Measurements from ENCODE around the gene BTBD17.

Gene BTBD17

DNA sequence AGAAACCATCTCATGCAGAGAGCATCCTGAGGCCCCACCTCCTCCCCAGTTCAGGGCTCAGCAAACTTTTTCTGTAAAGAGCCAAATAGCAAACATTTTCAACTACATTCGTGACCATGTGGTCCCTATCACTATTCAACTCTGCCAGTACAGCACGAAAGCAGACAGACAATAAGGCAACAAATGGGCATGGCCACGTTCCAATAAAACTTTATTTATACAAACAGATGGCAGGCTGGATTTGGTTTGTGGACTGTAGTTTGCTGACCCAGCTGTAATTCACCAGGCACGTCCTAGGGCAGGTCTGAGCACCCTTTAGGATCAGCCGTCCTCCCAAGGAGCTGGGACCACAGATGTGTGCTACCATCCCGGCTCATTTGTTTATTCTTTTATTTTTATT lies 43.1 kb upstream of the BTBD17 start:
- TF ChIP-seq, protein P1, sequence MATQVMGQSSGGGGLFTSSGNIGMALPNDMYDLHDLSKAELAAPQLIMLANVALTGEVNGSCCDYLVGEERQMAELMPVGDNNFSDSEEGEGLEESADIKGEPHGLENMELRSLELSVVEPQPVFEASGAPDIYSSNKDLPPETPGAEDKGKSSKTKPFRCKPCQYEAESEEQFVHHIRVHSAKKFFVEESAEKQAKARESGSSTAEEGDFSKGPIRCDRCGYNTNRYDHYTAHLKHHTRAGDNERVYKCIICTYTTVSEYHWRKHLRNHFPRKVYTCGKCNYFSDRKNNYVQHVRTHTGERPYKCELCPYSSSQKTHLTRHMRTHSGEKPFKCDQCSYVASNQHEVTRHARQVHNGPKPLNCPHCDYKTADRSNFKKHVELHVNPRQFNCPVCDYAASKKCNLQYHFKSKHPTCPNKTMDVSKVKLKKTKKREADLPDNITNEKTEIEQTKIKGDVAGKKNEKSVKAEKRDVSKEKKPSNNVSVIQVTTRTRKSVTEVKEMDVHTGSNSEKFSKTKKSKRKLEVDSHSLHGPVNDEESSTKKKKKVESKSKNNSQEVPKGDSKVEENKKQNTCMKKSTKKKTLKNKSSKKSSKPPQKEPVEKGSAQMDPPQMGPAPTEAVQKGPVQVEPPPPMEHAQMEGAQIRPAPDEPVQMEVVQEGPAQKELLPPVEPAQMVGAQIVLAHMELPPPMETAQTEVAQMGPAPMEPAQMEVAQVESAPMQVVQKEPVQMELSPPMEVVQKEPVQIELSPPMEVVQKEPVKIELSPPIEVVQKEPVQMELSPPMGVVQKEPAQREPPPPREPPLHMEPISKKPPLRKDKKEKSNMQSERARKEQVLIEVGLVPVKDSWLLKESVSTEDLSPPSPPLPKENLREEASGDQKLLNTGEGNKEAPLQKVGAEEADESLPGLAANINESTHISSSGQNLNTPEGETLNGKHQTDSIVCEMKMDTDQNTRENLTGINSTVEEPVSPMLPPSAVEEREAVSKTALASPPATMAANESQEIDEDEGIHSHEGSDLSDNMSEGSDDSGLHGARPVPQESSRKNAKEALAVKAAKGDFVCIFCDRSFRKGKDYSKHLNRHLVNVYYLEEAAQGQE (IDR thresholded peaks at IDR 0.05; ENCODE audit: insufficient read depth in 1 of 2, low read depth in 2 of 2, low read length in 2 of 2), result no peak
- TF ChIP-seq TAF1 (IDR thresholded peaks at IDR 0.05; ENCODE audit: borderline replicate concordance, insufficient read depth, low read length) (no peak), FOXP2 (optimal IDR thresholded peaks at IDR 0.05; ENCODE audit: borderline replicate concordance, extremely low read depth, extremely low read length, insufficient read depth) (no peak), POLR2AphosphoS5 (IDR thresholded peaks at IDR 0.05; ENCODE audit: low read depth, low read length) (no peak), SIN3A (IDR thresholded peaks at IDR 0.05; ENCODE audit: borderline replicate concordance, insufficient read depth, low read length) (no peak)

- no peak for TF ChIP-seq POLR2AphosphoS5 (IDR thresholded peaks at IDR 0.05; ENCODE audit: low read depth, low read length)
- no peak for TF ChIP-seq TAF1 (IDR thresholded peaks at IDR 0.05; ENCODE audit: borderline replicate concordance, insufficient read depth, low read length)
- TF ChIP-seq, protein P1 (IDR thresholded peaks at IDR 0.05; ENCODE audit: insufficient read depth in 1 of 2, low read depth in 2 of 2, low read length in 2 of 2), result no peak
- no peak for TF ChIP-seq FOXP2 (optimal IDR thresholded peaks at IDR 0.05; ENCODE audit: borderline replicate concordance, extremely low read depth, extremely low read length, insufficient read depth)
- no peak for TF ChIP-seq SIN3A (IDR thresholded peaks at IDR 0.05; ENCODE audit: borderline replicate concordance, insufficient read depth, low read length)
These were observed 42.5 kb upstream of the BTBD17 start for GRCh38 chr17:74404218-74404617.

GRCh38 chr17:74403512-74404137 lies 42.0 kb upstream of the BTBD17 start:
- TF ChIP-seq TAF1 (IDR thresholded peaks at IDR 0.05; ENCODE audit: borderline replicate concordance, insufficient read depth, low read length) (no peak), POLR2AphosphoS5 (IDR thresholded peaks at IDR 0.05; ENCODE audit: low read depth, low read length) (no peak), SIN3A (IDR thresholded peaks at IDR 0.05; ENCODE audit: borderline replicate concordance, insufficient read depth, low read length) (no peak), FOXP2 (optimal IDR thresholded peaks at IDR 0.05; ENCODE audit: borderline replicate concordance, extremely low read depth, extremely low read length, insufficient read depth) (no peak)
- TF ChIP-seq, protein P1 (IDR thresholded peaks at IDR 0.05; ENCODE audit: insufficient read depth in 1 of 2, low read depth in 2 of 2, low read length in 2 of 2), result no peak

GRCh38 chr17:74402048-74402447 lies 40.4 kb upstream of the BTBD17 start:
- no peak for TF ChIP-seq SIN3A (IDR thresholded peaks at IDR 0.05; ENCODE audit: borderline replicate concordance, insufficient read depth, low read length)
- TF ChIP-seq, protein P1 (IDR thresholded peaks at IDR 0.05; ENCODE audit: insufficient read depth in 1 of 2, low read depth in 2 of 2, low read length in 2 of 2), result no peak
- TF ChIP-seq POLR2AphosphoS5 (IDR thresholded peaks at IDR 0.05; ENCODE audit: low read depth, low read length), result no peak
- no peak for TF ChIP-seq TAF1 (IDR thresholded peaks at IDR 0.05; ENCODE audit: borderline replicate concordance, insufficient read depth, low read length)
- TF ChIP-seq FOXP2 (optimal IDR thresholded peaks at IDR 0.05; ENCODE audit: borderline replicate concordance, extremely low read depth, extremely low read length, insufficient read depth), result no peak
